HUES48 (cell line): ENCODE data around the gene ANKRD13C.
"Not testable (repeated sequence)": the region's sequence is repeated elsewhere in the genome, so short reads cannot be mapped to it uniquely, and the experiment has no call there.

ENCODE experiments used
- H3K27ac ChIP-seq: one replicate; pipeline ENCODE4 v1.7.0; 2013; ENCODE audit warnings: low read depth, low read length, inconsistent platforms
- H3K27me3 ChIP-seq: 2 replicates; pipeline ENCODE4 v1.6.1; 2013; ENCODE audit warnings: mild to moderate bottlenecking, low read length; ENCODE audit not compliant: control insufficient read depth, insufficient read depth
- H3K36me3 ChIP-seq: 2 replicates; pipeline ENCODE4 v1.6.1; 2013; ENCODE audit warnings: low read length; ENCODE audit not compliant: control insufficient read depth, insufficient read depth
- H3K4me1 ChIP-seq: 2 replicates; pipeline ENCODE4 v1.6.1; 2013; ENCODE audit warnings: mild to moderate bottlenecking, low read length; ENCODE audit not compliant: control insufficient read depth, insufficient read depth
- H3K4me3 ChIP-seq: 2 replicates; pipeline ENCODE4 v1.5.1; 2013; ENCODE audit warnings: mild to moderate bottlenecking, low read depth, low read length
- H3K9ac ChIP-seq: 2 replicates; pipeline ENCODE4 v1.6.1; 2013; ENCODE audit warnings: mild to moderate bottlenecking, low read depth, low read length, moderate library complexity
- H3K9me3 ChIP-seq: 2 replicates; pipeline ENCODE4 v1.6.1; 2013; ENCODE audit warnings: low read length; ENCODE audit not compliant: control insufficient read depth, insufficient read depth

ANKRD13C gene

GRCh38 chr1:70383483-70383882 is 29.0 kb upstream of the ANKRD13C start:
- no peaks in the 10 kb centered on the region for H3K36me3 ChIP-seq
- no peaks in the 10 kb centered on the region for H3K4me1 ChIP-seq
- no peaks in the 10 kb centered on the region for H3K9me3 ChIP-seq
- H3K9ac ChIP-seq, result no peak overlapping the region
- no peak overlapping the region for H3K27ac ChIP-seq
- H3K27me3 ChIP-seq, result no peaks in the 10 kb centered on the region
- no peak overlapping the region for H3K4me3 ChIP-seq

DNA sequence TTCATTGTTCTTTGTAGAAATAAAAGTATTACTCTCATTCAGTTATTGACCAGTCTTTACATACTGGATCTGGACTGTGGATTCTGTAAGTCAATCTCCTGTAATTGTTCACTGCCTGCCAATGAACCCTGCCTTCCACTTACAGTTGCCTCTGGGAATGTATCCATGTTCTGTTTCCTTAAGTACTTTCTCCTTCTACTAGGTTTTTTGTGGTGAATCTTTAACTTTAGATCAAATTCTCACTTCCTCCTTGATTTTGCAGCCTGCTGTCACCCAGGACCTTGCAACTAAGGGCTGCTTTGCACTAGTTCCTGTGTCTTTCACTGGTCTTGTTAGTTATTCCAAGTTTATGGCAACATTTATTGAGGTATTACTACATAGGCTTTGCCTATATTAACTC is 28.2 kb upstream of the ANKRD13C start:
- H3K4me1 ChIP-seq, result no peaks in the 10 kb centered on the region
- no peak overlapping the region for H3K9ac ChIP-seq
- no peaks in the 10 kb centered on the region for H3K27me3 ChIP-seq
- H3K4me3 ChIP-seq, result no peak overlapping the region
- H3K36me3 ChIP-seq, result no peaks in the 10 kb centered on the region
- H3K27ac ChIP-seq, result no peak overlapping the region
- H3K9me3 ChIP-seq, result no peaks in the 10 kb centered on the region

- Histone ChIP-seq H3K9me3 (no peaks in the 10 kb centered on the region), H3K27me3 (no peaks in the 10 kb centered on the region), H3K9ac (no peak overlapping the region), H3K4me1 (peaks cover 12% of the 10 kb centered on the region), H3K36me3 (no peaks in the 10 kb centered on the region), H3K27ac (no peak overlapping the region), H3K4me3 (no peak overlapping the region)
Observed at GRCh38 chr1:70376196-70376595, 21.7 kb upstream of the ANKRD13C start.

GRCh38 chr1:70373580-70373979 is 19.1 kb upstream of the ANKRD13C start:
- Histone ChIP-seq H3K4me1 (peaks cover 12% of the 10 kb centered on the region), H3K27ac (peak overlapping the region; percentile 31)
- H3K9me3 ChIP-seq, H3K9ac ChIP-seq, H3K27me3 ChIP-seq, H3K36me3 ChIP-seq, H3K4me3 ChIP-seq: not testable (repeated sequence)

- H3K36me3 ChIP-seq, result no peaks in the 10 kb centered on the region
- no peaks in the 10 kb centered on the region for H3K27me3 ChIP-seq
- H3K4me3 ChIP-seq, result no peak overlapping the region
- H3K9ac ChIP-seq, result no peak overlapping the region
- H3K4me1 ChIP-seq, result peaks cover 12% of the 10 kb centered on the region
- H3K9me3 ChIP-seq, result no peaks in the 10 kb centered on the region
- no peak overlapping the region for H3K27ac ChIP-seq
Observed at GRCh38 chr1:70372426-70372825, 17.9 kb upstream of the ANKRD13C start.

- peaks cover 12% of the 10 kb centered on the region for H3K4me1 ChIP-seq
- H3K27me3 ChIP-seq, H3K4me3 ChIP-seq, H3K9ac ChIP-seq, H3K9me3 ChIP-seq, H3K36me3 ChIP-seq, H3K27ac ChIP-seq: not testable (repeated sequence)
Observed at GRCh38 chr1:70371586-70371985, 17.1 kb upstream of the ANKRD13C start.

DNA sequence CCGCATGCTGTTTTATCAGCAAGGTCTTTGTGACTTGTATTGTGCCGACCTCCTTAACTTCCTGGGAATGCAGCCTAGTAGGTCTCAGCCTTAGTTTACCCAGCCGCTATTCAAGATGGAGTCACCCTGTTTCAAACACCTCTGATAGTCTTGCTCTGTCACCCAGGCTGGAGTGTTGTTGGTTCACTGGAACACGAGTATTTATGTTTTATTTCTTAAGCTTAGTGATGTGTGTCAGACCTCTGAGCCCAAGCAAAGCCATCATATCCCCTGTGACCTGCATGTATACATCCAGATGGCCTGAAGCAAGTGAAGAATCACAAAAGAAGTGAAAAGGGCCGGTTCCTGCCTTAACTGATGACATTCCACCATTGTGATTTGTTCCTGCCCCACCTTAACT is 12.9 kb upstream of the ANKRD13C start:
- H3K36me3 ChIP-seq, H3K27ac ChIP-seq, H3K4me1 ChIP-seq, H3K9me3 ChIP-seq, H3K4me3 ChIP-seq, H3K9ac ChIP-seq, H3K27me3 ChIP-seq: not testable (repeated sequence)

DNA sequence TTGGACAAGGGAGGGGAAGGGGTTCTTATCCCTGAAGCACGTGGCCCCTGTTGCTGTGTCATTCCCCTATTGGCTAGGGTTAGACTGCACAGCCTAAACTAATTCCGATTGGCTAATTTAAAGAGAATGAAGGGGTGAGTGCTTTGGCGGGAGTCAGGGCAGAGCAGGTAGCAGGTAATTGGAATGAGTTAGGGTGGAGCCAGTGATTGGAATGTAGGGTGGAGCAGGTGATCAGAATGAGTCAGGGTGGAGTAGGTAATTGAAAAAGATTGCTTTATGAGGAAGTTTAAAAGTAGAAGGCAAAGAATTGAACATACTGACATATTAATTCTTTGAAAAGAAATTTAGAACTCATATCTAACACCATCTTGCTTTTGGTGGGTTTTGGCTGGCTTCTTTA is 12.5 kb upstream of the ANKRD13C start:
- not testable (repeated sequence) for H3K9ac ChIP-seq, H3K27ac ChIP-seq, H3K27me3 ChIP-seq, H3K4me3 ChIP-seq, H3K9me3 ChIP-seq, H3K36me3 ChIP-seq, H3K4me1 ChIP-seq

DNA sequence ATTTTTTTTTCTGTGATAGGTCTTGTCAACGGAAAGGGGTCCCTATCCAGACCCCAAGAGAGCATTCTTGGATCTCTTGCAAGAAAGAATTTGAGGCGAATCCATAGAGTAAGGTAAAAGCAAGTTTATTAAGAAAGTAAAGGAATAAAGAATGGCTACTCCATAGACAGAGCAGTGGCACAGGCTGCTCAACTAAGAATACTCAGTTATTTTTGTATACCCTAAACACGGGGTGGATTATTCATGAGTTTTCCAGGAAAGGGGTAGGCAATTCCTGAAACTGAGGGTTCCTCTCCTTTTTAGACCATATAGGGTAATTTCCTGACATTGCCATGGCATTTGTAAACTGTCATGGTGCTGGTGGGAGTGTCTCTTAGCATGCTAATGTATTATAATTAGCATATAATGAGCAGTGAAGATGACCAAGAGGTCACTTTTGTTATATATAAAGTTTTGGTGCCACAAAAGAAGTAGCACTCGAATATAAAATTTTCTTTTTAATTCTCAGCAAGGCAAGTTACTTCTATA is 12.0 kb upstream of the ANKRD13C start:
- not testable (repeated sequence) for H3K9ac ChIP-seq, H3K36me3 ChIP-seq, H3K27me3 ChIP-seq, H3K4me3 ChIP-seq, H3K4me1 ChIP-seq, H3K9me3 ChIP-seq, H3K27ac ChIP-seq

DNA sequence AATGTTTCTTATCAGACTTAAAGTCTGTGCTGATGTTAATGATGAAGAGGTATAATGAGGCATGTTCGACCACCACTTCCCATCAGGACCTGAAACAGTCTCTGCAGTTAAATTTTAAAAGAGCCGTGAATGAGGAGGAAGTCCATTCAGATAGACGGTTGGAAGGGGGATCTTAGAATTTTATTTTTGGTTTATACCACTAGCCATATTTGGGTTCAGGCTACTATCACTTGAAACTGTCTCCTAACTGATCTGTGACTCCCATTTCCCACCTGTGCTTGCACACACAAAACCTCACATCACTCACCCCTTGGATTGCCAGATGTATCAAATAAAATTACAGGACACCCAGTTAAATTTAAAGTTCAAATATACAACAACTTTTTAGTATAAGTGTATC is 9.9 kb upstream of the ANKRD13C start:
- Histone ChIP-seq H3K4me3 (no peak overlapping the region), H3K9me3 (no peaks in the 10 kb centered on the region), H3K27ac (no peak overlapping the region), H3K27me3 (no peaks in the 10 kb centered on the region), H3K4me1 (peaks cover 6% of the 10 kb centered on the region; the same call in 1 of the 2 replicates), H3K9ac (no peak overlapping the region), H3K36me3 (no peaks in the 10 kb centered on the region)

GRCh38 chr1:70361727-70362398 is 7.3 kb upstream of the ANKRD13C start:
- Histone ChIP-seq H3K27me3 (no peaks in the 10 kb centered on the region), H3K4me1 (peaks cover 6% of the 10 kb centered on the region; the same call in 1 of the 2 replicates), H3K27ac (peak overlapping the region; percentile 68), H3K9ac (no peak overlapping the region), H3K9me3 (no peaks in the 10 kb centered on the region), H3K36me3 (no peaks in the 10 kb centered on the region), H3K4me3 (no peak overlapping the region)
